Stimulated activated naive CD4-positive, alpha-beta T cell treated with Interleukin-2 at 50 U/mL for 16 hours (primary cell): ENCODE measurements around the gene BLCAP.
"Not testable (repeated sequence)": the region's sequence is repeated elsewhere in the genome, so short reads cannot be mapped to it uniquely, and the experiment has no call there.

Source experiments
- DNase-seq: peaks from one replicate; lab custom pipeline; 2025; lab: John Stamatoyannopoulos, UW

The BLCAP gene

GRCh38 chr20:37556538-37556937, 28.9 kb upstream of the BLCAP start:
- DNase-seq: no peak

- not testable (repeated sequence) for DNase-seq
These were observed 27.1 kb upstream of the BLCAP start for GRCh38 chr20:37554721-37555298.

- DNase-seq: no peak
These were observed 24.7 kb upstream of the BLCAP start for GRCh38 chr20:37552415-37552814.

- not testable (repeated sequence) for DNase-seq
These were observed 24.0 kb upstream of the BLCAP start for GRCh38 chr20:37551660-37552059.

DNA sequence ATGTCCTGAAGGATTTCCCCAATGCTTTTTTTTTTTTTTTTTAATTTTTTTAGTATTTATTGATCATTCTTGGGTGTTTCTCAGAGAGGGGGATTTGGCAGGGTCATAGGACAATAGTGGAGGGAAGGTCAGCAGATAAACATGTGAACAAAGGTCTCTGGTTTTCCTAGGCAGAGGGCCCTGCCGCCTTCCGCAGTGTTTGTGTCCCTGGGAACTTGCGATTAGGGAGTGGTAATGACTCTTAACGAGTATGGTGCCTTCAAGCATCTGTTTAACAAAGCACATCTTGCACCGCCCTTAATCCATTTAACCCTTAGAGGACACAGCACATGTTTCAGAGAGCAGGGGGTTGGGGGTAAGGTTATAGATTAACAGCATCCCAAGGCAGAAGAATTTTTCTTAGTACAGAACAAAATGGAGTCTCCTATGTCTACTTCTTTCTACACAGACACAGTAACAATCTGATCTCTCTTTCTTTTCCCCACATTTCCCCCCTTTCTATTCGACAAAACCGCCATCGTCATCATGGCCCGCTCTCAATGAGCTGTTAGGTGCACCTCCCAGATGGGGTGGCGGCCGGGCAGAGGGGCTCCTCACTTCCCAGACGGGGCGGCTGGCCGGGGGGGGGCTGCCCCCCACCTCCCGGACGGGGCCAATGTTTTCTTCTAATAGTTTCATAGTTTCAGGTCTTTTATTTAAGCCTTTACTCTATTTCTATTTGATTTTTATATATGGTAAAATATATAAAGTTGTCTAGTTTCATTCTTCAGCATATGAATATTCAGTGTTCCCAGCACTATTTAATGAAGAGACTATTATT, 22.6 kb upstream of the BLCAP start:
- not testable (repeated sequence) for DNase-seq

DNA sequence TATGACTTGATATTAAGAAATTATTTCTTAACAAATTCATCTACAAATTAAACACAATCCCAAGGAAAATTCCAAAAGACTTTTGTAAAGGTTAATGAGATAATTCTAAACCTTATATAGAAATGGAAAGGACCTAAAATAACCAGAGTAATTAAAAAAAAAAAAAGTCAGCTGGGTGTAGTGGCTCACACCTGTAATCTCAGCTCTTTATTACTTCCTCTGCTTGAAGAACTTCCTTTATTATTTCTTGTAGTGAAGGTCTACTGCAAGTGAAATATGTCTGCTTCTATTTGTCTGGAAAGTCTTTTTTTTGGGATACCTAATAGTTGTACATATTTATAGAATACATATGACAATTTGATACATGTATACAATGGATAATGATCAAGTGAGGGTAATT, 20.2 kb upstream of the BLCAP start:
- no peak for DNase-seq

- DNase-seq: no peak
These were observed 17.8 kb upstream of the BLCAP start for GRCh38 chr20:37545516-37545915.

GRCh38 chr20:37544386-37544785, 16.7 kb upstream of the BLCAP start:
- DNase-seq: no peak

- DNase-seq: no peak
These were observed 16.2 kb upstream of the BLCAP start for GRCh38 chr20:37543828-37544227.

- no peak for DNase-seq
These were observed 14.6 kb upstream of the BLCAP start for GRCh38 chr20:37542281-37542680.

- DNase-seq: no peak
These were observed 13.7 kb upstream of the BLCAP start for GRCh38 chr20:37541326-37541725.

DNA sequence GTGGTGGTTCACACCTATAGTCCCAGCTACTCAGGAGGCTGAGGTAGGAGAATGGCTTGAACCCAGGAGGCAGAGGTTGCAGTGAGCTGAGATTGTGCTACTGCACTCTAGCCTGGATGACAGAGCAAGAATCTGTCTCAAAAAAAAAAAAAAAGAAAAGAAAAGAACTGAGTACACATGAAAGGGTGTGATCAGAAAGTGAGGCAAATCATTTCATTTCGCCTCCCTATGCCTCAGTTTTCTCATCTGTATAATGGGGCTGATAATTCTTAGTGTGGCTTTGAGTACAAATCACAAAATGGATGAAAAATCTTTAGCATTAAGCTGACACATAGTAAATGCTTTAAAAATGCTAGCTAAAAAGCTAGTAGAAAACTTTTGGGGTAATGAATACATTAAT, 13.2 kb upstream of the BLCAP start:
- not testable (repeated sequence) for DNase-seq

DNA sequence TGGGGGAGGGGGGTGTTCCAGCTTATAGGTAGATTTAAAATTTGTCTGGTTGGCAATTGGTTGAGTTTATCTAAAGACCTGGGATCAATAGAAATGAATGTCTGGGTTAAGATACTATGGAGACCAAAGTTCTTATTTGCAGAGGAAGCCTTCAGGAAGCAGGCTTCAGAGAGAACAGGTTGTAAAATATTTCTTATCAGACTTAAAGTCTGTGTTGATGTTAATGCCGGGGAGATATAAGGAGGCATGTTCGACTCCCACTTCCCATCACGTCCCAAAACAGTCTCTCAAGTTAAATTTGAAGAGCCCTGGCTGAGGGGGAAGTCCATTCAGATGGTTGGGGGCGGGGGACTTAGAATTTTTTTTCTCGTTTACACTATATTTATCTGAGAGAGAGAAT, 12.3 kb upstream of the BLCAP start:
- no peak for DNase-seq

DNA sequence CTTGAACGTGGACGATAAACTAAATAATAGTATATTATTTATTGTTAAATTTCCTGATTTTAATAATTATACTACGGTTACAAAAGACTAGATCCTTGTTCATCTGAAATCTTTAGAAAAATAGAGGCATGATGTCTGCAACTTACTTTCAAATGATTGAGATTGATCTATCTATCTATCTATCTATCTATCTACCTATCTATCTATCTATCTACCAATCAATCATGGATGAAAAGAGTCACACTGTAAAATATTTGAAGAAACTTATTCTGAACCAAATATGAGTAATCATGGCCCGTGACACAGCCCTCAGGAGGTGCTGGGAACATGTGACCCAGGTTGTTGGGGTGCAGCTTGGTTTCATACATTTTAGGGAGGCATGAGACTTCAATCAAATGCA, 11.7 kb upstream of the BLCAP start:
- DNase-seq: no peak

DNA sequence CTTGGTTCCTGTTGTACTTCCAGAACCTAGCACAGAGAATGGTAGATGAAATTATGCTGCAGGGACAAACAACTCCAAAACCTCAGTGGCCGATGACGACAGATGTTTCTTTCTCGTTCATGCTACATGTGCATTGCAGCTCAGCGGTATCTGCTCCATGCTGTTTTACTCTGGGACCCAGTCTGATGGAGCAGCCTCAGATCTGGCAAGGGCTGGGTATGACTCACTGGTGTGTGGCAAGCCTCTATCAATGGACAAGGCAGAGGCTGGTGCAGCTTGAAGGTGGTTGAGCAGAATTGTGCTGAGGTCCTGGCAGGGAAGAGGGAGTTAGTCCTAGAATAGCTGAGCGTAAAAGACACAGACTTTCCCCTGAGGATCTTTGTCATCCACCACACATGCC, 10.3 kb upstream of the BLCAP start:
- DNase-seq: no peak

DNA sequence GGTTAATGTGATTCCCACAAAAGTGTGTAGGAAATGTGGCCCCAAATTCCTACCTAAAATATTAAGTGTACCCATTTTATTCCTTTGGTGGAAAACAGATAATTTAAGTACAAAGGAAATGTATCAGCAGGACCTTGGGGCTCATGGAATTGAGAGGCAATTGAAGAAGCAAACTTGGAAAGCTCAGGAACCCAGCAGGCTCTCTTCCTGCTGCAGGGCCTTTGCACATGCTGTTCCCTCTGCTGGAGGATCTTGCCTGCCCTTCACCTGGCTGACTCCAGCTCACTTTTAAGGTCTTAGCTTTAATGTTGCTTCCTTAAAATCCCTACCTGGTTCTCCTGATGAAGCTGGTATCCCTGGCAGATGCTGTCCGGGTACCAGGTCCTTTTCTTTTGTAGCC, 9.8 kb upstream of the BLCAP start:
- DNase-seq: no peak

- no peak for DNase-seq
These were observed 7.9 kb upstream of the BLCAP start for GRCh38 chr20:37535443-37536132.

GRCh38 chr20:37534401-37535157, 6.9 kb upstream of the BLCAP start:
- peak; percentile 4 for DNase-seq

- no peak for DNase-seq
These were observed 5.6 kb upstream of the BLCAP start for GRCh38 chr20:37533154-37533715.

DNA sequence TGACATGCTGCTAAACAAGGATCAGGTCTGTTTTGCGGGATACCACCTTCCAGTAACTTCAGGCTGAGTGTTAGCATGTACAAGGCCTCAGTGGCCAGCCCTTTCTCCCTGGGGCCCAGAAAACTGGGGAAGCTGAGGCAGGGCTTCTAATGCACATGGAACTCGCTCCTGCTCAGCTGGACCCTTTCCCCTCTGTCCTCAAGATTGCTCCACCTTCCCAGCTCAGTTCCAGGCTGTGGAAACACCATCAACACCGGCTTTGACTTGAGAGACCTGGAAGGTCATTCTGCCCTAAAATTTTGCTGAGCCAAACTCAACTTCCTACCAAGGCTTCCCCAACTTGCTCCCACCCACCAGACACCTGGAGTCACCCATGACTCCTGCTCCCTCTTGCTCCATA, 4.2 kb upstream of the BLCAP start:
- no peak for DNase-seq

GRCh38 chr20:37530696-37531095, 3.0 kb upstream of the BLCAP start:
- no peak for DNase-seq

DNA sequence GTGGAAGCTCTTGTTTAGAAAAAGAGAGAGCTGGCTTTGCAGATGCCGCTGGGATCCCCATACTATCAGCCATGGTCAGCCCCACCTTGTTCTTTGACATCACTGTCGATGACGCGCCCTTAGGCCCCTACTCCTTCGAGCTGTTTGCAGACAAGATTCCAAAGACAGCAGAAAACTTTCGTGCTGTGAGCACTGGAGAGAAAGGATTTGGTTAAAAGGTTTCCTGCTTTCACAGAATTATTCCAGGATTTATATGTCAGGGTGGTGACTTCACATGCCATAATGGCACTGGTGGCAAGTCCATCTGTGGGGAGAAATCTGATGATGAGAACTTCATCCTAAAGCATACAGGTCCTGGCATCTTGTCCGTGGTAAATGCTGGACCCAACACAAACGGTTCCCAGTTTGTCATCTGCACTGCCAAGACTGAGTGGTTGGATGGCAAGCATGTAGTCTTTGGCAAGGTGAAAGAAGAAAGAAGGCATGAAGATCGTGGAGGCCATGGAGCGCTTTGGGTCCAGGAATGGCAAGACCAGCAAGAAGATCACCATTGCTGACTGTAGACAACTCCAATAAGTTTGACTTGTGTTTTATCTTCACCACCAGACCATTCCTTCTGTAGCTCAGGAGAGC, 2.4 kb upstream of the BLCAP start:
- no peak for DNase-seq
